HG03521 (cell line): Measurements from ENCODE around the gene LPAR1.

Experiments
- ATAC-seq: cut with Tn5 transposase; IDR thresholded peaks from one replicate; pipeline ENCODE4 v1.9.1; 2021; ENCODE audit warnings: mild to moderate bottlenecking, moderate library complexity; ENCODE audit not compliant: unreplicated experiment

LPAR1 gene

GRCh38 chr9:110926828-110927487 is 111.3 kb downstream of the LPAR1 start:
- no peak for ATAC-seq

- ATAC-seq = no peak
These were observed 114.7 kb downstream of the LPAR1 start for GRCh38 chr9:110923601-110924000.

- ATAC-seq = no peak
These were observed 116.1 kb downstream of the LPAR1 start for GRCh38 chr9:110922145-110922544.

GRCh38 chr9:110921705-110922104 is 116.6 kb downstream of the LPAR1 start:
- ATAC-seq = no peak

GRCh38 chr9:110919609-110920008 is 118.7 kb downstream of the LPAR1 start:
- no peak for ATAC-seq

GRCh38 chr9:110919050-110919435 is 119.2 kb downstream of the LPAR1 start:
- no peak for ATAC-seq

DNA sequence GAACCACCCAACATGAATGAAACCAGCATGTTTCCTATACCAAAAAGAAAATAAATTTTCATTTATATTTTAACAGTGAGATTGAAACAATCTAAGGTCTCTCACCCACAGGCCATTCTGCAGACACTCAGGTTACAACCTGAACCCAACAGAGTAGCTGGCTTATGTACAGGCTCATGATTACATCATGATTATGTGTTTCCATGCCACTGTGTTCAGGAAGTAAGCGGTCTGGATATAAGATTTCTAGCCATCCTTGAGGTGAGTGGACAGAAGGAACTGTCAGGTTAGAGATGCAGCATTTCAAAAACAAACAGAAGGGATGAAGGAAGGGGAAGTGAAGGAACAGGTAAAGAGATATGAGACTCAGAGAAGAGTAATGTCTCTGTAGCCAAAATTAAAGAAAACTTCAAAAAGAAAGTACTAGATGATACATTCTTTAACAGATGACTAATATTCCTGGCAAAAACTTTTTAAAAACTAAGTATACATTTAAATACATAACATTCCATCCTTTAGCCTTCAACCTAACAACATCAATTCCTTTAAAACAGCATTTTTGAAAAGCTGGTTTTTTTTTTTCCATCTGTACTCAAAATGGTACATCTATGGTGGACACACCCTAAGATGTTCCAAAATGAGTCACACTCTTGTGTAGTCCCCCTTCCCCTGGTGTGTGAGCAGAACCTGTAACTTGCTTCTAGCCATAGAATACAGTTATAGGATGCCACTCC is 119.8 kb downstream of the LPAR1 start:
- ATAC-seq = no peak

DNA sequence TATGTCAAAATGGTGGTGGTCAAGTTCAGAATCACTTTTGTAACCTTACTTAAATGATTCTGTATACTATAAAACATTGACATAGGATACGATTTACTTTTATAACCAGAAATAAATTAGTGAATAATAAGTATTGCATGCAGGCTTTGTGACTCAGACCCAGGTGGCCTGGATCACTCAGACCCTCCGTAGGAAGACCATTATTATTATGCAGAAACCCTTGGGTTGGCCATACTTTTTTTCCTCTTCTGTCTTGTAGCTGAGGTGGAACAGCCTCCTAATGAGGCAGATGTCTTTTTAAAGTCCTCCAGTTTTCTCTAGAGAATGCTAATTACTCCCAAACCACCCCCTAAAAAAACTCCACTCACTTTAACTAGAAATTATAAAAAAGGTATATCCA is 121.9 kb downstream of the LPAR1 start:
- ATAC-seq = no peak

DNA sequence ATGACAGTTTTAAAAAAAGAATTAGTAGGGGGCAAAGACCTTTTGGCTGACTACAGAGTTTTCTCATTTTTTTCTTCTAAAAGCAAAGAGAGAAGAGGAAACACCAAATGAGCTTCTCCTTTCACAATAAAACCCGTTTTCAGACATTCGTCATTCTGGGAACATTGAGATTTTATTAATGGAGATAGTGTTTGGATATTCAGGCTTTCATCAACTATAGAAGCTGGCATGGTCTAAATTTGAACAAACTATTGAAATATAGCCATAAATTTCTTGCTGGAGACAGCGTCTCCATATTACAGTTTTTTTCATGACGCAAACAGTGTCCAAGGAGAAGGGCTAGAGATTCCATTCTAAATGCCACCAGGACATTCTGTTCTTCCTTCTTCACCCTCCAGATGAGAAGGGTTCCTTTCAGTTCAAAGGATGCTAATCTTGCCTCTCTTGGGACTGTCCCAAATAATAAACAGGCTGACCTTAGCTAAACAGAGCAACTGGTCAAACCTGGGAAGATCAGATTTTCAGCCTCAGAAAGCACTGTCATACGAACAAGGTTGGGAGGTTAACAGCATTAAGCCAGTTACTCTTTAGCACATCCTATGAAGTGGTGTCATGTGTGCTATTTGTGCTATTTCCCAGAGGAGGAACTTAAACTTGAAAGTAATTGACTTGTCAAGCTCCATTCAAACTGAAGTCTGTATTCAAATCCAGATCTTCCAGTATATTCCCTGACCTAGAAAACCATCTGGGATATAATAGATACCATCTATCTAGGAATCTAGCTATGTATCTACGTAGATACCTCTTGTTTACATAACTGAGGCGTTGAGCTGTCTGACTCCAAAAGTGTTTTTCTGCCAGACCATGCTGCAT is 125.6 kb downstream of the LPAR1 start:
- ATAC-seq = no peak

DNA sequence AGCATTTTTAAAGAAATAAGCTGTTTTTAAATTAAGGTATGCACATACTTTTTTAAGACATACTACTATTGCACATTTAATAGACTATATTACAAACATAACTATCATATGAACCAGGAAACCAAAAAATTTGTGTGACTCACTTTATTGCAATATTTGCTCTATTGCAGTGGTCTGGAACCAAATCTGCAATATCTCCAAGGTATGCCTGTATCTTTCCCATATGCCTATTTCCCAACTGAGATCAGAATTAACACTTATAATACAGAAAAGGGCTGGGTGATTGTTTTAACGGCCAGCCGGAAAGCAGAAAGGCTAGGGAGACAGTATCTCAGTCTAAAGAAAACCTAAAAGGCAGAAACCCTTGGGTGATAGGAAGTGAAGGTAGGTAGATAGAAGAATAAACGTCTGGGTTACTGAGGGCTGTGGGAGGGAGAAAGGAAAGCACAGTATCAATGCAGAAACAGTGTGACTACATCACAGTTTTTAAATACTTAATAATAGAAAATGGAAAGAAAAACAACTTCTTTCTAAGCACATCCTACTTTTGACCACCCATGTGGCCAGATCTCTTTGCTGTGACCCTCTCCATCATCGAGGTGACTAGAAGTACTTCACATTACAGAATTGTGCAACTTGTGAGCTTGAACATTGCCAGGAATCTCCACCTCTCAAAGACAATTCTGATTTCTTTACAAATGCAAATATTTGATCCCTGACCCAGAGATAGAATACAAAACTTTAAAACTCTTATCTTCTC is 126.4 kb downstream of the LPAR1 start:
- ATAC-seq = no peak

DNA sequence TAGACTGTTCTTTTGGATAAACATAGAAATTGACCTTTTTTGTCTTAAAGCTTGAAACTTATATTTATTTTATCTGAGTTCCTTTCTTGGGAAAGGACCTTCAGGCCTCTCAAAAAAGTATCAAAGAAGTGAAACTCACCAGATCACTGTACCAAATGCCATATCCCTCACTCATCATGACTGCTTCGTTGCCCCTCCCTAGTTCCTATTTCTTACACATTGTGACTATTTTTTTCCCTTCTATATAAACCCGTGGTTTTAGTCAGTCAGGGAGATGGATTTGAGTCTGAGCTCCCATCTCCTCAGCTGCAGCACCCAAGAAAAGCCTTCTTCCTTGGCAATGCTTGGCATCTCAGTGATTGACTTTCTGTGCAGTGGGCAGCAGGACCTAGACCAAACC is 129.4 kb downstream of the LPAR1 start:
- ATAC-seq = no peak

- ATAC-seq = no peak
These were observed 137.4 kb downstream of the LPAR1 start for GRCh38 chr9:110900917-110901316.

- no peak for ATAC-seq
These were observed 137.8 kb downstream of the LPAR1 start for GRCh38 chr9:110900456-110900855.

GRCh38 chr9:110898866-110899265 is 139.4 kb downstream of the LPAR1 start:
- ATAC-seq = no peak

- ATAC-seq = no peak
These were observed 139.9 kb downstream of the LPAR1 start for GRCh38 chr9:110898358-110898757.

- no peak for ATAC-seq
These were observed 140.3 kb downstream of the LPAR1 start for GRCh38 chr9:110897943-110898342.

DNA sequence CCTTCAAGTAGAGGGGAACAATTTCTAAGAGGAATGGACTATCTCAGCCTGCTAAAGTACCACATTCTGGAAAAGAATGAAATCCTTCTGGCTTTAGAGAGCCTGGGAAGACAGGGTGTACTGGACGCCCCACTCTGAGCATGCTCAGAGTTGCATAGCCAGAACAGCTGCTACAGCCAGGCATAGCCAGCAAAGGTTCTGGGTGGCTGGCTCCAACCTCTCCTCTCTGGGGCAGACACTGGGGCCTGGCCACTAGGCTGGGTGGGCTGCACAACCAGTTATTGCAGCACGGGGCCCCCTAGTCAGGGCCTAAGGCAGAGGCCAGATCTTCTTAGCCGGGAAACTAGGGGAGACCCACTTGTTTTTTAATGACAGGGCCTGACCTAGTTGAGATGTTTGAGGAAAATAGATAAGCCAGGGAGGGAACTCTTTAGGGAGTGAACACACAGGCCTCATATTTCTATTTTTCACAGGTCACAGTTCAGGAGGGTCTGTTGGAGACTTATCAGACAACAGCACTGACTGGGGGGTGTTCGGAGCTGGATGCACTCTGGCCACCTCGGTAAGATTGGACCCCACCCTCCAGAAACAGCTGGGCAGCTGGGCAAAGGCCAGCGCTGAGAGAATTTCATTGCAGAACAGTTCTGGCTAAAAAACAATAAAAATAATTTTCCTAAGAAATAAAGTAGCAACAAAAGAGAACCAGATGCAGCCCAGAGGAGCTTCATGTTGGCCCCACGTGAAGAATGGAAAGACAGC is 142.9 kb downstream of the LPAR1 start:
- ATAC-seq = no peak

GRCh38 chr9:110894731-110895130 is 143.5 kb downstream of the LPAR1 start:
- ATAC-seq = no peak

GRCh38 chr9:110892689-110893088 is 145.6 kb downstream of the LPAR1 start:
- ATAC-seq = no peak

DNA sequence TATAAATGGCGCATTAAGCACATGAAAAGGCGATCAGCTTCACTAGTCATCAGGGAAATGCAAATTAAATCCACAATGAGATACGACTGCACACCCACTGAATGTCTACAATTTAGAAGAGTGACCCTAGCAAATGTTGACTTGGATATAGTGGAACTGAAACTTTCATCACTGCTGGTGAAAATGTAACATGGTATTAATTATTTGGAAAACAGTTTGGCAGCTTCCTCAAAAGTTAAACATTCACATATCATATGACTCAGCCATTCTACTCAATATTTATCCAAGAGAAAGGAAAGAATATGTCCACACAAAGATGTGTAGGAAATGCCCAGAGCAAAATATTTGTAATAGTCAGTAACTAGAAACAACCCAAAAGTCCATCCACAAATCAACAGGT is 146.5 kb downstream of the LPAR1 start:
- ATAC-seq = no peak
